Measurements from ENCODE around the gene FAM222A. TPM values are rescaled to one million over a fixed set of nuclear protein-coding genes. Genes with fewer than 3 reads are reported as not detected.

The FAM222A gene
- total and polyA plus RNA-seq, 2 donors, result 0.71 to 0.78 TPM

DNA sequence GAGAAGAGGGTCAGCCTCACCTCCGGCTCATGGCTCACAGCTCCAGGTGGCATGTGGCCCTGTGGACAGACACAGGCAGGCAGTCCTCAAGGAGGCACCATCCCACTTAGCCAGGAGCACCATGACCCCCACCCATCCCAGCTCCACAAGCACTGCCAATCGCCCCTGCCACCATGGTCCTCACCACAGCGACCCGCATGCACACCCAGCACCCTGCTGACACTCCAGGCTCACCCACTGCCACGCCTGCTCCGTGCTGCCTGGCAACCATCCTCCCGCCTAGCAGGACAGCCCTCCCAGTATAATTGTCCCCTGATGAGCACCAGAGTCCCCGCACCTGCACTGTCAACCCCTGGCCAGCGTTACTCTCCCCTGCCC lies 68.7 kb downstream of the FAM222A start:
- H3K9me3 ChIP-seq (ENCODE audit: control insufficient read depth in 2 of 2, insufficient read depth in 1 of 2, low read length in 1 of 2), result no peaks in the 10 kb centered on the region
- H3K4me3 ChIP-seq (ENCODE audit: low read length in 2 of 2), result no peak overlapping the region
- no peak for DNase-seq (ENCODE audit: low read depth in 6 of 9, low spot score in 9 of 9)
- whole genome bisulfite sequencing, result 90% methylated on average over 9 of the region's 9 CpGs
- H3K4me1 ChIP-seq (ENCODE audit: control insufficient read depth in 2 of 2, insufficient read depth in 2 of 2, low read length in 2 of 2), result peaks cover 0 to 3% of the 10 kb centered on the region in 2 donors
- H3K27ac ChIP-seq (ENCODE audit: low read depth in 1 of 2, low read length in 1 of 2), result no peak overlapping the region
- H3K27me3 ChIP-seq (ENCODE audit: control insufficient read depth in 2 of 2, insufficient read depth in 1 of 2, low read length in 1 of 2), result no peaks in the 10 kb centered on the region
- no peaks in the 10 kb centered on the region for H3K36me3 ChIP-seq (ENCODE audit: control insufficient read depth in 2 of 2, insufficient read depth in 2 of 2, low read length in 1 of 2)

DNA sequence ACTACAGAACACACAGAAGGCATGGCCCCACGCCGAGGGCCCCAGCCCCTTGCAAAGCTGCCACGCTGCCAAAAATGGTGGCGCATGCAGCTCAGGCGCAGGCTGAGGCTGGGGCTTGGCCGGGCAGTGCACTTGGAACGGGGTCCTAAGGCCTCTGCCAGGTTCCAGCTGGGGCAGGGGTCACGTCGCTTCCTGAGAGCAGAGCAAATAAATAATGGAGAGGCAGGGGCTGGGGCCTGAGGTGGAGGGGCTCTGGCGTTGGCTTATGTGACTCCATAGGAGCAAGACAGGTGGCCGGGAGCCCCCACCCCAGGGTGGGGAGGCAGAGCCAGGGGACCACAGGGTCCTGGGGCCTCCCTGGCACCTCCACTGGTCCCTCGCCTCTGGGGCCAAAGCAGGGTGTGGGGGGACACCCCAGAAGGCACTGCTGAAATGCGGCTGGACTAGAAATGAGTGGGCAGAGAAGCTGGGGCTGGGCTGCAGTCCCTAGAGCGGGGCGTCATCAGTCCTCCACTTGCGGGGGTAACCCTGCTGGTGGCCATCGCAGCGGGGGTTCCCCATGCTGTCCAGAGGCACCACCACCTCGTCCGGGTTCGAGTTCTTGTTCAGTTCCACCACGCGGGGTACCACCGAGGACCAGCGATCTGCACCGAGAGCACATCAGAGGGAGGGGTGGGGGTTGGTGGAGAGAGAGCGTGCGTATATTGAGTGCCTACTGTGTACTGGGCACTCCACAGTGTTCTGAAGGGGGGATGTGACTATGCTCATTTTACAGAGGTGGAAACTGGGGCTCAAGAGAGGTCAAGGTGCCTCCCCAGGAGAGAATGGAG lies 69.7 kb downstream of the FAM222A start:
- H3K27ac ChIP-seq (ENCODE audit: low read depth in 1 of 2, low read length in 1 of 2), result no peak overlapping the region
- H3K9me3 ChIP-seq (ENCODE audit: control insufficient read depth in 2 of 2, insufficient read depth in 1 of 2, low read length in 1 of 2), result no peaks in the 10 kb centered on the region
- no peak for DNase-seq (ENCODE audit: low read depth in 6 of 9, low spot score in 9 of 9)
- WGBS, result 95% methylated on average over 28 of the region's 28 CpGs
- H3K27me3 ChIP-seq (ENCODE audit: control insufficient read depth in 2 of 2, insufficient read depth in 1 of 2, low read length in 1 of 2), result no peaks in the 10 kb centered on the region
- H3K4me1 ChIP-seq (ENCODE audit: control insufficient read depth in 2 of 2, insufficient read depth in 2 of 2, low read length in 2 of 2), result no peaks in the 10 kb centered on the region
- H3K36me3 ChIP-seq (ENCODE audit: control insufficient read depth in 2 of 2, insufficient read depth in 2 of 2, low read length in 1 of 2), result no peaks in the 10 kb centered on the region
- H3K4me3 ChIP-seq (ENCODE audit: low read length in 2 of 2), result no peak overlapping the region

DNA sequence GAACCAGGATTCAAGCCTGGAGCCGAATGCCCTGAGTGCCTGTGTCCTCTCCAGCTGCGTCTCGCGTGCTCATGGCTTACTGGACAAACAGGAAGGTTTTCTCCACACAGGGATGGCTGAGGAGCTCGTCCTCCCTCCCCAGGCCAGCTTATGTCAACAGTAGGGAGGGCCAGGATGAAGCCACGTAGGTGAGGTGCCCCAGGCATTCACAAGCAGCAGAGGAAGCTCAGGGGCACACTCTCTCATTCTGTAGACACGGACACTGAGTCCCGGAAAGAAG lies 70.3 kb downstream of the FAM222A start:
- WGBS, result 83% methylated on average over 8 of the region's 8 CpGs
- Histone ChIP-seq H3K27ac (ENCODE audit: low read depth in 1 of 2, low read length in 1 of 2) (no peak overlapping the region), H3K4me1 (ENCODE audit: control insufficient read depth in 2 of 2, insufficient read depth in 2 of 2, low read length in 2 of 2) (no peaks in the 10 kb centered on the region), H3K36me3 (ENCODE audit: control insufficient read depth in 2 of 2, insufficient read depth in 2 of 2, low read length in 1 of 2) (no peaks in the 10 kb centered on the region), H3K4me3 (ENCODE audit: low read length in 2 of 2) (no peak overlapping the region), H3K27me3 (ENCODE audit: control insufficient read depth in 2 of 2, insufficient read depth in 1 of 2, low read length in 1 of 2) (no peaks in the 10 kb centered on the region), H3K9me3 (ENCODE audit: control insufficient read depth in 2 of 2, insufficient read depth in 1 of 2, low read length in 1 of 2) (no peaks in the 10 kb centered on the region)
- DNase-seq (ENCODE audit: low read depth in 6 of 9, low spot score in 9 of 9), result no peak

DNA sequence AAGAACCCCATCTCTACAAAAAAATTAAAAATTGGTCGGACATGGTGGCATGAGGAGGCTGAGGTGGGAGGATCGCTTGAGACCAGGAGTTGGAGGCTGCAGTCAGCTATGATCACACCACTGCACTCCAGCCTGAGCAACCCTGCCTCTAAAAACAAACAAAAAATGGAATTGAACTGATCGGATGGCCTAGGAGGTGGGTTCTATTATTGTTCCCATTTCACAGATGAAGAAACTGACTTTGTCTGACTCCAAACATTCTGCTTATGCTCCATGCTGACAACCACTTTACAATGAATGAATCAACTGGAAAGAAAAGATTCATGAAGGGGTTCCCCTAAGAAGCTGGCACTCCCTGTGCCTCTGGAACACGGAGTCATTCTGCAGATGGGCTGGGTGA lies 72.2 kb downstream of the FAM222A start:
- no peaks in the 10 kb centered on the region for H3K27me3 ChIP-seq (ENCODE audit: control insufficient read depth in 2 of 2, insufficient read depth in 1 of 2, low read length in 1 of 2)

DNA sequence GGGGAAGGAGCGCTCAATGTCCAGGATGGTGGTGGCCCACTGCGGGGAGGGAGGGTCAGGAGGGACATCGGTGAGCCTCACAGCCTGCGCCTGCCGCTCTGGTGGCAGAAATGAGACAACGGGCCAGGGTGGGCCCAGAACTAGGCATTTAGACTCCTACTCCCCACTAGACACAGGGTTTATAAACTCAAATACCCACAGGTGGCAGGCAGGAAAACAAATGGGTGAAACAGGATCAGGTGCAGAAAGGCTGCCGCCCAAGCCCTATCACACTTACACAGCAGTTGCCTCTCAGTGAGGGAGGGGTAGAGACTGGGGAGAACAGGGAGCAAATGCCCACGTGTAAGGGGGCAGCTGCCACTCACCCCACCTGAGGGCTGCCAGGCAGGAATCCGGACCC lies 73.2 kb downstream of the FAM222A start:
- DNase-seq (ENCODE audit: low read depth in 6 of 9, low spot score in 9 of 9), result no peak
- Histone ChIP-seq H3K9me3 (ENCODE audit: control insufficient read depth in 2 of 2, insufficient read depth in 1 of 2, low read length in 1 of 2) (no peaks in the 10 kb centered on the region), H3K4me1 (ENCODE audit: control insufficient read depth in 2 of 2, insufficient read depth in 2 of 2, low read length in 2 of 2) (no peaks in the 10 kb centered on the region), H3K27ac (ENCODE audit: low read depth in 1 of 2, low read length in 1 of 2) (no peak overlapping the region), H3K4me3 (ENCODE audit: low read length in 2 of 2) (no peak overlapping the region), H3K27me3 (ENCODE audit: control insufficient read depth in 2 of 2, insufficient read depth in 1 of 2, low read length in 1 of 2) (no peaks in the 10 kb centered on the region), H3K36me3 (ENCODE audit: control insufficient read depth in 2 of 2, insufficient read depth in 2 of 2, low read length in 1 of 2) (no peaks in the 10 kb centered on the region)
- 91% methylated on average over 9 of the region's 9 CpGs for WGBS

More for the DNA sequence above, 72.2 kb downstream of the FAM222A start:
- Histone ChIP-seq H3K27ac (ENCODE audit: low read depth in 1 of 2, low read length in 1 of 2) (no peak overlapping the region), H3K36me3 (ENCODE audit: control insufficient read depth in 2 of 2, insufficient read depth in 2 of 2, low read length in 1 of 2) (no peaks in the 10 kb centered on the region), H3K9me3 (ENCODE audit: control insufficient read depth in 2 of 2, insufficient read depth in 1 of 2, low read length in 1 of 2) (no peaks in the 10 kb centered on the region), H3K4me1 (ENCODE audit: control insufficient read depth in 2 of 2, insufficient read depth in 2 of 2, low read length in 2 of 2) (no peaks in the 10 kb centered on the region), H3K4me3 (ENCODE audit: low read length in 2 of 2) (no peak overlapping the region)
- DNase-seq (ENCODE audit: low read depth in 6 of 9, low spot score in 9 of 9), result no peak
- 86% methylated on average over 4 of the region's 4 CpGs for WGBS

DNA sequence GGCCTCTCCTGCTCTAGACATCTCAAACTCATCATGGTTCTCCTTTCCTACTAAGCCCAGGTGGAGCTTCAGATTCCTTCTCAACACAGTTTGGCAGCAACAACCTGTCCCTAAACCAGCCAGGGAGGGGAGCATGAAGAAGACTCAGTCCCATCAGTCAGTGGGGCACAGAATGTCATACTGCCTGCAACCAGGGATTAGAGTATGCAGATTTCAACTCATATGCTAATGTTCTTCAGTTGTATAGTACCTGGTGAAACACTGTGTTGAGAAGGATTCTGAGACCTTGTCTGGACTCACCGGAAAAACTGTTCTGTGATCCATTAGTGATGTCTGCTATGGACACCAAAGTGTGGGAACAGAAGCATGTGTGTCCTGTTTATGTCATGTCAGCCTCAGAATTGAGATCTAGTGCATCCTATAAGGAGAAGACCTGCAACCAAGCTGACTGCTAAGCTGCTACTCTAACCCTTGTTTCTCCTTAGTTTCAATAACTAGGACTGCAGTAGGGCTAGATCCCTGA lies 76.0 kb downstream of the FAM222A start:
- Histone ChIP-seq H3K27ac (ENCODE audit: low read depth in 1 of 2, low read length in 1 of 2) (no peak overlapping the region), H3K4me1 (ENCODE audit: control insufficient read depth in 2 of 2, insufficient read depth in 2 of 2, low read length in 2 of 2) (no peaks in the 10 kb centered on the region), H3K36me3 (ENCODE audit: control insufficient read depth in 2 of 2, insufficient read depth in 2 of 2, low read length in 1 of 2) (no peaks in the 10 kb centered on the region), H3K4me3 (ENCODE audit: low read length in 2 of 2) (no peak overlapping the region), H3K27me3 (ENCODE audit: control insufficient read depth in 2 of 2, insufficient read depth in 1 of 2, low read length in 1 of 2) (no peaks in the 10 kb centered on the region), H3K9me3 (ENCODE audit: control insufficient read depth in 2 of 2, insufficient read depth in 1 of 2, low read length in 1 of 2) (no peaks in the 10 kb centered on the region)
- WGBS, result 94% methylated on average over 1 of the region's 1 CpG
- DNase-seq (ENCODE audit: low read depth in 6 of 9, low spot score in 9 of 9), result no peak

DNA sequence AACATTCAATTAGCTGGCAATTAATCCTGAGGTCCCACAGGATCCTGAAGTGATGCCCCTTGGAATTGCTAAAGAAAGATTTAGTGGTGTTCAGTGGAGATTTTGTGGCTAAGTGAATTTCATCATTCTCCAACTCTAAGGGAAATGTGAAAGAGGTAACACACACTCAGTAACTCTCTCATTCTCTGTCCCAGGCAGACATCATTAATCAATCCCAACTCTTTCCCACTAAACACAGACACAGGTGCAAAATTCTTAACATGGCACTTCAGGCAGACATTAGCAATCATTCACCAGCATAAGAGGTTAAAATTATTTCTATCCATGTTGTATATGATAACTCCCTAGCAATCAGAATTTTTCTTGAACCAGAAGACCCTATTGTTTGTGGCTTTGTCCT lies 79.4 kb downstream of the FAM222A start:
- Histone ChIP-seq H3K9me3 (ENCODE audit: control insufficient read depth in 2 of 2, insufficient read depth in 1 of 2, low read length in 1 of 2) (no peaks in the 10 kb centered on the region), H3K27me3 (ENCODE audit: control insufficient read depth in 2 of 2, insufficient read depth in 1 of 2, low read length in 1 of 2) (no peaks in the 10 kb centered on the region)

DNA sequence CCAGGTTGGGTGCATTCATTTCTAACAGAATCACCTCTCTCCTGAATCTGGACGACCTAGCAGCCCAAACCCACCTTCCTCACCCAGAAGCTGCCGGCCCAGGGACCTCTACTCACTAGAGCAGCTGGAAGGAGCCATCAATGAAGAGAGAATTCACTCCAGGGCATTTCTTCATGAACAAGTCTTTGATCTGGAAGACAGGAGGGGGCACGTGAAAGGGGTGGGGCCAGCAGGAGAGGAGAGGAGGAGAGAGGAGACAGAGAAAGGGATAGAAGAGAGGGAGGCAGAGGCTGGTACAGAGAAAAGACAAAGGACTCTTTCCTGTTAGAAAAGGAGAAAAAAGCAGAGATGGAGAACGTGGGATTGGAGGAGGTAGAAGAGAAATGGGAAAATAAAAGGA lies 79.8 kb downstream of the FAM222A start:
- no peak for DNase-seq (ENCODE audit: low read depth in 6 of 9, low spot score in 9 of 9)
- no peaks in the 10 kb centered on the region for H3K9me3 ChIP-seq (ENCODE audit: control insufficient read depth in 2 of 2, insufficient read depth in 1 of 2, low read length in 1 of 2)
- no peak overlapping the region for H3K27ac ChIP-seq (ENCODE audit: low read depth in 1 of 2, low read length in 1 of 2)
- H3K27me3 ChIP-seq (ENCODE audit: control insufficient read depth in 2 of 2, insufficient read depth in 1 of 2, low read length in 1 of 2), result no peaks in the 10 kb centered on the region
- 49% methylated on average over 4 of the region's 4 CpGs for WGBS
- H3K4me1 ChIP-seq (ENCODE audit: control insufficient read depth in 2 of 2, insufficient read depth in 2 of 2, low read length in 2 of 2), result no peaks in the 10 kb centered on the region
- no peak overlapping the region for H3K4me3 ChIP-seq (ENCODE audit: low read length in 2 of 2)
- no peaks in the 10 kb centered on the region for H3K36me3 ChIP-seq (ENCODE audit: control insufficient read depth in 2 of 2, insufficient read depth in 2 of 2, low read length in 1 of 2)

More for the DNA sequence above, 79.4 kb downstream of the FAM222A start:
- H3K4me3 ChIP-seq (ENCODE audit: low read length in 2 of 2), result no peak overlapping the region
- H3K36me3 ChIP-seq (ENCODE audit: control insufficient read depth in 2 of 2, insufficient read depth in 2 of 2, low read length in 1 of 2), result no peaks in the 10 kb centered on the region
- H3K27ac ChIP-seq (ENCODE audit: low read depth in 1 of 2, low read length in 1 of 2), result no peak overlapping the region
- no peaks in the 10 kb centered on the region for H3K4me1 ChIP-seq (ENCODE audit: control insufficient read depth in 2 of 2, insufficient read depth in 2 of 2, low read length in 2 of 2)
- DNase-seq (ENCODE audit: low read depth in 6 of 9, low spot score in 9 of 9), result no peak

DNA sequence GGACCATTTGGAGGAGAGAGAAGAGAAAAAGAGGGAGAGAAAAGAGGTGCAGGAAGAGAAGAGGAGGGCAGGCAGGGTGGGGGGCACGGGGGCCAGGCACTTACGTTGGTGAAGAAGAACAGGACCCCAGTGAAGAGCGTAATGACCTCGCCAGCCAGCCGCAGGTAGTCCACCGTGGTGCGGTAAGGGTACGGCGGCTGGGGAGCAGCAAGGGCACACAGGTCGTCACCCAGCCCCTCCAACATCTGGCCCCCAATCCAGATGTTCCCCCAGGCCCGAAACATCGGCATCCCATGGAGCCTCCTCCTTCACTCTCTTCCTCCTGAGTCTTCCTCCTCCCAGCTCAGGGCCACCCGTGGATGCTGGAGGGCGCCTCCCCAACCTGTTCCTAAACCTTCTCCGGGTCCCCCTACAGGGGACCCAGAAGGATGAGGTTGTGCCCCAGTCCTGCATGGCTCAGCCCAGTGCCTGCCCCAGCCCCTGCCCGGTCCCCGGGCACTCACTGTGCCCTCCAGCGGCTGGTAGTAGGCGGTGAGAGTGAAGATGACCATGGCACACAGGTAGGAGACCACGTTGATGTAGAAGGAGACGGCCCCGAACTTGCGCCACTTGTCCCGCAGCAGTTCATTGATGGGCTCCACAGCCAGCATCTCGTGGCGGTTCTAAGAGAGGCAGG lies 80.3 kb downstream of the FAM222A start:
- 91% methylated on average over 26 of the region's 26 CpGs for WGBS
- Histone ChIP-seq H3K4me3 (ENCODE audit: low read length in 2 of 2) (no peak overlapping the region), H3K9me3 (ENCODE audit: control insufficient read depth in 2 of 2, insufficient read depth in 1 of 2, low read length in 1 of 2) (no peaks in the 10 kb centered on the region), H3K27ac (ENCODE audit: low read depth in 1 of 2, low read length in 1 of 2) (no peak overlapping the region), H3K27me3 (ENCODE audit: control insufficient read depth in 2 of 2, insufficient read depth in 1 of 2, low read length in 1 of 2) (no peaks in the 10 kb centered on the region), H3K4me1 (ENCODE audit: control insufficient read depth in 2 of 2, insufficient read depth in 2 of 2, low read length in 2 of 2) (no peaks in the 10 kb centered on the region), H3K36me3 (ENCODE audit: control insufficient read depth in 2 of 2, insufficient read depth in 2 of 2, low read length in 1 of 2) (no peaks in the 10 kb centered on the region)
- DNase-seq (ENCODE audit: low read depth in 6 of 9, low spot score in 9 of 9), result no peak
